Rectal smooth muscle tissue (tissue), 1 donor: ENCODE data around the gene CDKAL1.

ENCODE experiments used
- H3K27ac ChIP-seq: one replicate; pipeline ENCODE4 v1.7.0; 2013; ENCODE audit warnings: low read depth, low read length, inconsistent platforms
- H3K27me3 ChIP-seq: one replicate; pipeline ENCODE4 v1.7.0; 2013; ENCODE audit warnings: low read length; ENCODE audit not compliant: control insufficient read depth, insufficient read depth
- H3K36me3 ChIP-seq: one replicate; pipeline ENCODE4 v1.7.0; 2013; ENCODE audit warnings: low read length; ENCODE audit not compliant: control insufficient read depth, insufficient read depth
- H3K4me1 ChIP-seq: one replicate; pipeline ENCODE4 v1.7.0; 2013; ENCODE audit warnings: low read length; ENCODE audit not compliant: control insufficient read depth, insufficient read depth
- H3K4me3 ChIP-seq: one replicate; pipeline ENCODE4 v1.7.0; 2013; ENCODE audit warnings: low read length
- H3K9ac ChIP-seq: one replicate; pipeline ENCODE4 v1.7.0; 2013; ENCODE audit warnings: low read length

CDKAL1 gene

GRCh38 chr6:21279619-21280018, 745.4 kb downstream of the CDKAL1 start:
- no peaks in the 10 kb centered on the region for H3K4me1 ChIP-seq
- no peak overlapping the region for H3K27ac ChIP-seq
- no peaks in the 10 kb centered on the region for H3K36me3 ChIP-seq
- H3K27me3 ChIP-seq, result no peaks in the 10 kb centered on the region
- no peak overlapping the region for H3K4me3 ChIP-seq
- H3K9ac ChIP-seq, result no peak overlapping the region

- Histone ChIP-seq H3K27ac (no peak overlapping the region), H3K9ac (no peak overlapping the region), H3K4me3 (no peak overlapping the region), H3K36me3 (no peaks in the 10 kb centered on the region), H3K4me1 (no peaks in the 10 kb centered on the region), H3K27me3 (no peaks in the 10 kb centered on the region)
Observed at GRCh38 chr6:21281366-21281765, 747.1 kb downstream of the CDKAL1 start.
